ENCODE data around the gene TEX13C.

The TEX13C gene

DNA sequence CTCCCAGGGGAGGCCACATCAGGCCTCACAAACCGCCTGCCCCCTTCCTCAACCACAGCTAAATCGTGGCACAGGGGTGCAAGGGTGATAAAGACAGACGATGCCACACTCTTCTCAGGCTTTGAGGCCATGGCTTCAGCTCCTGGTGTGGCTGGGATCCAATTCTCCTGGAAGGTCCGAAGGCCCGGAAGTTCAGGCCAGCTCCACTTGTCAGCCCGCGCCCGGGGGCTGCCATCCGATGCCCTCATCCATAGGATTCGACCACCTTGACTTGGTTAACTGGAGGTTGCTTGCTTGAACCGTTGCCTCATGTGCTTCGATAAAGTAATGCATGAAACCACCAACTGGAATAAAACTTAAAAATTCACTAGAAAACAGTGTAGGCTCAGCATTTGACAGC, 8.2 kb downstream of the TEX13C start:
- Mint-ChIP-seq H3K4me1 (no peaks in the 10 kb centered on the region), H3K27me3 (peaks cover 1% of the 10 kb centered on the region), H3K27ac (no peak overlapping the region), H3K9me3 (no peaks in the 10 kb centered on the region), H3K36me3 (ENCODE audit: low read depth) (no peaks in the 10 kb centered on the region), H3K4me3 (no peak overlapping the region)
- no peak for ATAC-seq
- DNase-seq, result no peak

DNA sequence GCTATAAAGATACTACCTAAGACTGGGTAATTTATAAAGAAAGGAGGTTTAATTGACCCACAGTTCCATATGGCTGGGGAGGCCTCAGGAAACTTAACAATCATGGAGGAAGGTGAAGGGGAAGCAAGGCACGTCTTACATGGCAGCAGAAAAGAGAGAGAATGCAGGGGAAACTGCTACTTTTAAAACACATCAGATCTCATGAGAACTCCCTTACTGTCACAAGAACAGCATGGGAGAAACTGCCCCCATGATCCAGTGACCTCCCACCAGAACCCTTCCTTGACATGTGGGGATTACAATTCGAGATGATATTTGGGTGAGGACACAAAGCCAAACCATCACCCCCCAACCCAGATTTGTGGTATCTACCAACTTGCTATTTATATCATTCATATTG, 13.9 kb downstream of the TEX13C start:
- ATAC-seq (no peak), DNase-seq (no peak)
- no peak overlapping the region for H3K27ac Mint-ChIP-seq
- H3K4me3 Mint-ChIP-seq, result no peak overlapping the region
- H3K27me3 Mint-ChIP-seq, result no peaks in the 10 kb centered on the region
- no peaks in the 10 kb centered on the region for H3K4me1 Mint-ChIP-seq
- no peaks in the 10 kb centered on the region for H3K36me3 Mint-ChIP-seq (ENCODE audit: low read depth)
- no peaks in the 10 kb centered on the region for H3K9me3 Mint-ChIP-seq

DNA sequence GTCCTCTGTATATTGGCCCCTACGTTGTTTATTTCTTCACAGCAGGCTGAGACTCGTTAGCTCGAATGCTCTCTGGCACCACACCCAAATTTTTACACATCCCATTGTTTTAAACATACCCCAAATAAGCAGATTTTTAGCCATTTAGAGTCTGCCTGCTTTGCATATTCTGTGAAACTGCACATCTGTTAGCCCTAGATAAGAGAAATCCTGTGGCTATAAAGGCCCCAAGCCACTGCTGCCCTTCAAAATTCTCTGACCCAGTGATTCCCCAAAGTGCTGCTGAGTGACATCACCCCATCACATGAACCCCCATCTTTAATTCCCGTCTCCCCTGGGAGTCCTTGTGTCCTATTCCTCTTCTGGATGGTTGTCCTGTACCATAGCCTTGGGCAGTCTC, 20.8 kb downstream of the TEX13C start:
- Mint-ChIP-seq H3K9me3 (no peaks in the 10 kb centered on the region), H3K27ac (no peak overlapping the region), H3K4me1 (no peaks in the 10 kb centered on the region), H3K27me3 (no peaks in the 10 kb centered on the region), H3K36me3 (ENCODE audit: low read depth) (no peaks in the 10 kb centered on the region), H3K4me3 (no peak overlapping the region)
- DNase-seq, result no peak
- ATAC-seq, result no peak

- no peak for DNase-seq
- Mint-ChIP-seq H3K36me3 (ENCODE audit: low read depth) (no peaks in the 10 kb centered on the region), H3K27ac (no peak overlapping the region), H3K4me1 (no peaks in the 10 kb centered on the region), H3K27me3 (no peaks in the 10 kb centered on the region), H3K9me3 (no peaks in the 10 kb centered on the region), H3K4me3 (no peak overlapping the region)
- no peak for ATAC-seq
Measured at GRCh38 chrX:125374169-125374568, 54.5 kb downstream of the TEX13C start.

All from activated naive CD8-positive, alpha-beta T cell treated with anti-CD3 and anti-CD28 coated beads, Interleukin-2, amount 50 U/mL, for 24 hours (primary cell).